Pancreas (tissue), 10 donors: ENCODE data around the gene MUC15. TPM values are rescaled to one million over a fixed set of nuclear protein-coding genes. Genes with fewer than 3 reads are reported as not detected.

Source experiments
- ATAC-seq, 4 donors: fragments of 200-7000 bp; cut with Tn5 transposase; one replicate each; pipeline versions ENCODE4 v1.8.0 to v1.9.1; 2020; ENCODE audit warnings: mild to moderate bottlenecking in 4 of 4, moderate library complexity in 4 of 4
- DNase-seq, 6 donors: peaks; one replicate each; pipeline ENCODE4 v3.0.0-alpha.2; 2020
- FAIRE-seq: peaks from 2 replicates; lab custom pipeline; 2012; peaks lifted over from hg19 to GRCh38; lab: Jason Lieb, UNC
- H3K27ac ChIP-seq, 4 donors: fragments of 200-600 bp; sonication (generic); 1 replicate in 3 of 4; 2 replicates in 1 of 4; pipeline versions ENCODE4 v1.5.0 to v1.8.0; 2020
- H3K27me3 ChIP-seq, 4 donors: fragments of 200-600 bp; one replicate each; pipeline ENCODE4 v1.8.0; 2021
- H3K36me3 ChIP-seq, 3 donors: fragments of 200-600 bp; sonication (generic) in 1 of 3; one replicate each; pipeline versions ENCODE4 v1.5.0 to v1.8.0; 2020 to 2021
- H3K4me1 ChIP-seq, 3 donors: fragments of 200-600 bp; one replicate each; pipeline ENCODE4 v1.8.0; 2021
- H3K4me3 ChIP-seq, 4 donors: fragments of 200-600 bp; sonication (generic) in 2 of 4; one replicate each; pipeline versions ENCODE4 v1.5.0 to v1.8.0; 2020 to 2021
- H3K9me3 ChIP-seq, 4 donors: fragments of 200-600 bp; one replicate each; pipeline ENCODE4 v1.8.0; 2021
- CTCF ChIP-seq, 4 donors: fragments of 200-600 bp; sonication (generic) in 3 of 4; IDR thresholded peaks; one replicate each; pipeline versions ENCODE4 v1.5.0 to v1.8.0; 2021; ENCODE audit warnings: antibody characterized with exemption in 4 of 4
- WGBS, 2 donors: extraction: QIAGEN DNeasy Blood & Tissue Kit; methylation state at CpG; one replicate each; pipeline ENCODE4 v1.1.7; 2013; 5-methylcytosine and 5-hydroxymethylcytosine counted together
- intact Hi-C, 3 donors: fragments of 100-400 bp; cut with DNase I; formaldehyde crosslinking; loops; one replicate each; pipeline versions ENCODE4 v1.11.1 to v1.14.2; 2022
- polyA plus RNA-seq, 2 donors: library from polyadenylated mRNA; stranded (reverse); fragments of 200-250 nt; gene quantifications; one replicate each; pipeline ENCODE4 v1.2.3, GENCODE V29; 2013
- total RNA-seq, 6 donors: library from RNA; stranded (reverse); fragmentation: NEBNext Ultra II Directional in 4 of 6; extraction: Animal tissue kit (Norgen Biotek cat#: 25700) in 4 of 6; gene quantifications; one replicate each; pipeline versions ENCODE4 v1.2.1 to v1.2.4, GENCODE V29; 2021 to 2023
- donor health status: healthy with polysubstance abuse.
- donor health status: DM: no; HTN: no; CAD: no; lungs with moderate emphysema.
- donor health status: DM: no; HTN: no; CAD: no.
- donor health status: control.
- donor health status: control.
- donor health status: Bipolar disorder and iron deficiency.
- donor health status: DM: yes; HTN: yes; CAD: no.
- donor health status: DM: no; HTN: no; CAD: no.
- donor health status: DM: no; HTN: no; CAD: no.
- donor health status: DM: yes; HTN: yes; CAD: no.

MUC15 gene
- total and polyA plus RNA-seq, 8 donors = 1.5 to 7.8 (median 3.6) TPM

- no peaks in the 10 kb centered on the region for H3K9me3 ChIP-seq
- 35 to 47% methylated on average over 3 of the region's 3 CpGs for WGBS, 2 donors
- ATAC-seq (no peak), FAIRE-seq (no peak), DNase-seq (no peak)
- intact Hi-C loops = no loop called here
- no peaks in the 10 kb centered on the region for H3K36me3 ChIP-seq
- H3K27me3 ChIP-seq = no peaks in the 10 kb centered on the region
- TF ChIP-seq CTCF (IDR thresholded peaks at IDR 0.05) = no peak
- H3K4me3 ChIP-seq = no peak overlapping the region
- H3K27ac ChIP-seq = no peak overlapping the region
- no peaks in the 10 kb centered on the region for H3K4me1 ChIP-seq
These were observed 14.4 kb downstream of the MUC15 start for GRCh38 chr11:26557666-26558065.

GRCh38 chr11:26556582-26556981, 15.5 kb downstream of the MUC15 start:
- DNase-seq = no peak
- Histone ChIP-seq H3K4me3 (no peak overlapping the region), H3K27ac (peak overlapping the region in 2 of 4 donors; percentile 2 to 10), H3K9me3 (no peaks in the 10 kb centered on the region), H3K4me1 (no peaks in the 10 kb centered on the region), H3K36me3 (no peaks in the 10 kb centered on the region), H3K27me3 (no peaks in the 10 kb centered on the region)
- TF ChIP-seq CTCF (IDR thresholded peaks at IDR 0.05) = no peak
- peak in 2 of 4 donors; percentile 78 to 82 for ATAC-seq
- FAIRE-seq = no peak
- WGBS, 2 donors = 31 to 40% methylated on average over 1 of the region's 1 CpG
- intact Hi-C loops = no loop called here

- no peak for FAIRE-seq
- TF ChIP-seq CTCF (IDR thresholded peaks at IDR 0.05) = no peak
- intact Hi-C loops = no loop called here
- no peaks in the 10 kb centered on the region for H3K9me3 ChIP-seq
- no peak overlapping the region for H3K27ac ChIP-seq
- H3K4me3 ChIP-seq = no peak overlapping the region
- no peaks in the 10 kb centered on the region for H3K27me3 ChIP-seq
- H3K36me3 ChIP-seq = no peaks in the 10 kb centered on the region
- WGBS, 2 donors = 63 to 65% methylated on average over 5 of the region's 5 CpGs
- DNase-seq = no peak
- ATAC-seq = no peak
- no peaks in the 10 kb centered on the region for H3K4me1 ChIP-seq
These were observed 17.6 kb downstream of the MUC15 start for GRCh38 chr11:26554455-26554854.

GRCh38 chr11:26553182-26553581, 18.9 kb downstream of the MUC15 start:
- Histone ChIP-seq H3K27ac (no peak overlapping the region), H3K27me3 (no peaks in the 10 kb centered on the region), H3K4me3 (no peak overlapping the region), H3K36me3 (no peaks in the 10 kb centered on the region), H3K4me1 (no peaks in the 10 kb centered on the region), H3K9me3 (no peaks in the 10 kb centered on the region)
- intact Hi-C loops = no loop called here
- no peak for TF ChIP-seq CTCF (IDR thresholded peaks at IDR 0.05)
- FAIRE-seq (no peak), DNase-seq (no peak), ATAC-seq (no peak)
- 42 to 51% methylated on average over 2 of the region's 2 CpGs for WGBS, 2 donors

- peak in 1 of 4 donors; percentile 11 for TF ChIP-seq CTCF (IDR thresholded peaks at IDR 0.05)
- FAIRE-seq (no peak), DNase-seq (no peak), ATAC-seq (no peak)
- no peak overlapping the region for H3K4me3 ChIP-seq
- no peaks in the 10 kb centered on the region for H3K4me1 ChIP-seq
- no peak overlapping the region for H3K27ac ChIP-seq
- H3K9me3 ChIP-seq = no peaks in the 10 kb centered on the region
- intact Hi-C loops = no loop called here
- H3K36me3 ChIP-seq = no peaks in the 10 kb centered on the region
- no peaks in the 10 kb centered on the region for H3K27me3 ChIP-seq
- WGBS, 2 donors = 34 to 41% methylated on average over 1 of the region's 1 CpG
These were observed 20.8 kb downstream of the MUC15 start for GRCh38 chr11:26551186-26551801.
